Fibroblast of gingiva (primary cell): ENCODE measurements around the gene NBDY.
"Not testable (repeated sequence)": the region's sequence is repeated elsewhere in the genome, so short reads cannot be mapped to it uniquely, and the experiment has no call there.

Experiments
- DNase-seq: peaks from one replicate; pipeline ENCODE4 v3.0.0-alpha.2; 2011; ENCODE audit warnings: low read depth

The NBDY gene

DNA sequence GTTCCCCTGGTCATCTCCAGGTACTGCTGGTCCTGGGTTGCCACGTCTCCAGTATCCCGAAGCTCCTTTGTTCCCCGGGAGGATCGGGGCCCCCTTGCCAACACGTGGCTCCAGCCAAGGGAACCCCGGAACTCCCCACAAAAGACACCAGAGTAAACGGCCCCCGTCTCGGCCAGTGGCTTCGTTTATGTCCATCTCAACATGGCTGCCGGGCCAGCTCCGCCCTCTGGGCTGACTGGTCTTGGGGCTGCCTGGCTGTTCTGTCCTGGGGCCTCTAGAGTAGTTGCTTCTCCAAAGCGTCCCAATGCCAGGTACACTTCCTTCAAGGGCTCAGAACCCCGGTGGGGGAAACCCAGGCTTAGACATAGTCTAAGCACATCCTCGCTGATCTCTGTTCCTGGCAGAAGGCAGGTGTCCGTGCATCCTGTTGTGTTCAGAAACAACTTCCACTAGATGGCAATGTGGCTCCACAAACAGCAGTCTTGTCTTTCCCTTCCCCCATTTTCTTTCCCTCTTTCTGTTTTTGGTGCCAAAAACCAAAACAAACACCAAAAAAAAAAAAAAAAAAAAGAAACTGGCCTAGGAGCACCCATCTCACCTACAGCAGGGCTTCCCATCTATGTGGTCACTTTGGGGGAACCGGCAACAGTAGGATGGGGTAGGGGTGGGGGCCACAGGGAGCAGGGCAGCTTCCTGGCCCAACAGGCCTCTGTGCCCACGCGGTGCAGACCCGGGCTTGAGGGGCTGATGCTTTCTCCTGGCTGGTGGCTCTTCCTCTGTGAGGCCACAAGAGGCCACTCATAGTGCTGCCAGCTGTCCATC is 35.3 kb downstream of the NBDY start:
- DNase-seq: peak; percentile 64

DNA sequence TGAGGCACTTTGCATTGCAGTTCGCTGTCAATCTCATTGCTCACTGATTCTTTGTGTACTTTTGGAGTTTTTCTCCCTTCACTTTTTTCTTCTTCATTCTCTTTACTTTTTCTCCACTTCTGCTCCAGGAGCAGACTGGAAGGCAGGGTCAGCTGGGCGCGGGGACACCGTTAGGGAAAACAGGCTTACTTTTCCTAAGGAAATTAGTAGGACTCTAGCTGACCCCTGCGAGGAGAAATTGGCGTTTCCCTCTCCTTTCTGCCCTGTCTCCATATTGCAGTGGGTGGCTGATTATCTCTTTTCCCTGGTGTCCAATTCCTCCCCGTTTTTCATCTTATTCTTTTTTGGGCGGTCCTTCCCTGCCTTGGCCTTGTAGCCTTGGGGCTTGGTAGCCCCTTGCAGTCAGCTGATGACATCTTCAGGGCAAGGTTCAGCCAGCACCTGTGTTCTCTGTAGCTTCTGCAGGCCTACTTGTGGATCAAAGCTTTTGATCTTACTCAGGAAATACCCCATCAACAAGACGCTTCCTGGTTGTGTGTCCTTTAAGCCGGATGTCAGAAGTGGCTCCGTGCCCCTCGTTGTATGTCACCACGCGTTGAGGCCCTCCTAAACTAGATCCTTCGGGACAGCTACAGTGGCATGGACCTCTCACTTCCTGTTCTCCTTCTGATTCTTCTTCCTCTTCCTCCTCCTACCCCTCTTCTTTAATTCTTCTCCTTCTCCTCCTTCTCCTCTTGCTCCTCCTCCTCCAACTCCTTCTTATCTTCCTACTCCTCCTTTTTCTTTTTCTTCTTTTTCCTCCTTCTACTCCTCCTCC is 36.1 kb downstream of the NBDY start:
- no peak for DNase-seq

DNA sequence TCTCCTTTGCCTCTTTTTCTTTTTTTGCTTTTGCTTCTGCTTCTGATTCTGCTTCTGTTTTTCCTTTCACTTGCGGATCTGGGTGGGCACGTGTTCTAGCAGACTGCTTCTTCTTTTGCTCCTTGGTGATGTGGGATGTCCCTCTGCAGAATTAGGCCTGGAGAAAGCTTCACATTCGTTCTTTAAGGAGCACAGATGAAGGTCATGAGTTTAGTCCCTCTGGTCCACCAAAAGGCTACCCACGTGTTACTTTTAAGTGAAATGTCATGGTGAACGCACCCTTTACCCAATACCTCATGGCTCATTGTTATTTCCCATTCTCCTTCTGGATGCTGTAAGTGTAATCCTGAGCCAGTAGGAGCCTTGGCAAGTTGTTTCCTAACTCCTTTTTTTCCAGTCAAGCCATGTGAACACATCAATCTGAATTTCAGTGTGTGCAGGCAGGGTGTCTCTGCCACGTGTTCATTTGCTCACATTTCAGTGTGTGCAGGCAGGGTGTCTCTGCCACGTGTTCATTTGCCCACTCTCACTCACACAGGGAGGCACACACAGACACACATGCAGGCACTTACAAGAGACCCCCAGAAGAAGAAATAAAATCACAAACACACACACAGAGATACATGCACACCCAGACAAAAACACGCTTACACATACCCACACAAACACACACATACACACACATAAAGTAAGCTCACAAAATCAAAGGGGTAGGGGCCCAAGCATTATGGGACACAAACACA is 36.9 kb downstream of the NBDY start:
- peak; percentile 42 for DNase-seq

DNA sequence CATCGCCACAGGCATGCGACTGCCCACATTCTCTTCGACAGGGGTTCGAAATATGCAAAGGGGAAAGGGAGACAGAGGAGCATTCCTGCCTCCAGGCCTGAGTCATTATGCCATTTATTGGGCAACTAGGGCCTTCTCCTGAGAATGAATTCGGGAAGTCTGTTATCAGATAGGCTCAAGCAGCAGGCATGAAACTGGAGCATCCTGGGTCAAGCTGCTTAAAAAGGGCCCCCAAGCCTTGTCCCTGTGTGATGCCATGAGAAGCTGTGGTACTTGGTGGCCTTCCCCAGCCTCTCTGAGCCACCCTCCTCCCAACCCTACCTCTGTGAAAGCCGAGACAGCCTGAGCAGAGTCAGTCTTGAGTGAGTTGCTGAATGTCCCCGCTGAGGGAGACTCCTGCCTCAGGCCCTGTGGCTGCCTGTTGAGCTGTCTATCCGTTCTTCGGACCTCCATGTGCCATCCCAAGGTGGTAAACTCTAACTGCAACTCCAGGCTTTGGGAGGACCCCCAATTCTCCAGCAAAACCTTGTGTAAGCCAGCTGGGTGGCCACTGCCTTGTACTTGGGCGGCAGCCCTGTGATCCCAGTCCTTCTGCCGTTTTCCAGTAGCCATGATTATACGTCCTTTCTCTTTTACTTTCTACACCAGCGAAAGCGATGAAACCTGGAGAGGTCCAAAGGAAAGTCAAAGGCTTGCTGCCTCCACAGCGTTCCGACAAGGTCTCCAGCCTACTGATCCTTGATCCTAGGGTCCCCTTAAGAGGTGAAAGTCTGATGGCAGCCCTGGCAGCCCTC is 37.7 kb downstream of the NBDY start:
- DNase-seq: peak; percentile 11

DNA sequence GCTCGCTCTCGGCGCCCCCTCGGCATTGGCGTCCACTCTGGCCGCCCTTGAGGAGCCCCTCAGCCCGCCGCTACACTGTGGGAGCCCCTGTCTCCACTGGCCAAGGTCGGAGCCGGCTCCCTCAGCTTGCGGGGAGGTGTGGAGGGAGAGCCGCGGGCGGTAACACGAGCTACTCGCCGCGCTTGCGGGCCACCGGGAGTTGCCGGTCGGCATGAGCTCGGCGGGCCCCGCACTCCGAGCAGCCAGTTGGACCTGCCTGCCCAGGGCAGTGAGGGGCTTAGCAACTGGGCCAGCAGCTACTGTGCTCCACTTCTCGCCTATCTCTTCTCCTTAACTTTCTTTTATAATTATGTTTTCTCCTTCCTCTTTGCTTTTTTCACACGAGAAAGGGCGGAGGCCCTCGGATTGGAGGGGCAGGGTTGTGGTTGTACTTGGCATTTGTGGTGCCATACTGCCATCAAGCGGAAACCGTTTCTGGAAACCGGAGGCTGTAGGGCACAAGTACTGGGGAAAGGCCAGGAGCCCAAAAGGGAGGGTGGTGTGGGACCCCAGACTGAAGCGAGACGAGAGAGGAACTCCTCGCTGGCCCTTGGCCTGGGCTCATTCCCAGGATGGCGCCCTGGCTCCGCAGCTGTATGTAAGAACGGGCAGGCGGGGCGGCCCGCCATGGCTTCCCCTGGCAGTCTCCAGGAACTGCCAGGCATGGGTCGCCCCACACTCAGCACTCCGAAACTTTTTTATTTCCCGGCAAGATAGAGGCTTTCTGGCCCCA is 38.5 kb downstream of the NBDY start:
- not testable (repeated sequence) for DNase-seq

DNA sequence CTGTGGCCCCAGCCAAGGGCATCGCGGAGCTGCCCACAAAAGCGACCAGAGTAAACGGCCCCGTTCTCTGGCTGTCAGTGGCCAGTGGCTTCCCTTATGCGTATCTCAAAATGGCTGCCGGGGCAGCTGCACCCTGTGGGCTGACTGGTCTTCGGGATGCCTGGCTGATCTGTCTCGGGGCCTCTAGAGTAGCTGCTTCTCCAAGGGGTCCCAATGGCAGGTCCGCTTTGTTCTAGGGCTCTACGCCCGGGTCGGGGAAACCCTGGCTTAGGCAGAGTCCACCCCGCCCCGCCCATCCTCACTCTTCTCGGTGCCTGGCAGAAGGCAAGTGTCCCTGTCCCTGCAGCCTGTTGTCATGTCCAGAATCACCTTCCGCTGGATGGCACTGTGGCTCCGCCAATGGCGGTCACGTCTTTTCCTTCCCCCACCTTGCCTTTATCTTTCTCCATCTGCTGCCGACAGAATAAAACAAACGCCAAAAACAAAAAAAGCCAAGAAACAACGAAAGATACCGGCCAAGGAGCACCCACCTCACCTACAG is 39.1 kb downstream of the NBDY start:
- not testable (repeated sequence) for DNase-seq

DNA sequence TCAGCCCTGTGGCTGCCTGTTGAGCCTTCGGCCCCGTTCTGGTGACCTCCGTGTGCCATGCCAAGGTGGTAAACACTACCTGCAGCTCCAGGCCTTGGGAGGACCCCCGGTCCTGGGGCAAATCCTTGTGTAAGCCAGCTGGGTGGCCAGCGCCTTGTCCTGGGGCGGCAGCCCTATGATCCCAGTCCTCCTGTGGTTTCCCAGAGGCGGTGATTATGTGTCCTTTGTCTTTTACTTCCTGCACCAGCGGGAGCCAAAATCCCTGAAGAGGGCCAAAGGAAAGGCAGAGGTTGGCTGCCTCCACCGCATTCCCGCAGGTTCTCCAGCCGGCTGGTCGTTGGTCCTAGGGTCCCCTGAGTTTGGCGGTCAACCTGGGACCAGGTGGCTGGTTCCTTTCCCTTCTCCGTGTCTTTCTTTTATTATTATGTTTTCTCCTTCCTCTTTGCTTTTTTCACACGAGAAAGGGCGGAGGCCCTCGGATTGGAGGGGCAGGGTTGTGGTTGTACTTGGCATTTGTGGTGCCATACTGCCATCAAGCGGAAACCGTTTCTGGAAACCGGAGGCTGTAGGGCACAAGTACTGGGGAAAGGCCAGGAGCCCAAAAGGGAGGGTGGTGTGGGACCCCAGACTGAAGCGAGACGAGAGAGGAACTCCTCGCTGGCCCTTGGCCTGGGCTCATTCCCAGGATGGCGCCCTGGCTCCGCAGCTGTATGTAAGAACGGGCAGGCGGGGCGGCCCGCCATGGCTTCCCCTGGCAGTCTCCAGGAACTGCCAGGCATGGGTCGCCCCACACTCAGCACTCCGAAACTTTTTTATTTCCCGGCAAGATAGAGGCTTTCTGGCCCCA is 43.9 kb downstream of the NBDY start:
- not testable (repeated sequence) for DNase-seq

DNA sequence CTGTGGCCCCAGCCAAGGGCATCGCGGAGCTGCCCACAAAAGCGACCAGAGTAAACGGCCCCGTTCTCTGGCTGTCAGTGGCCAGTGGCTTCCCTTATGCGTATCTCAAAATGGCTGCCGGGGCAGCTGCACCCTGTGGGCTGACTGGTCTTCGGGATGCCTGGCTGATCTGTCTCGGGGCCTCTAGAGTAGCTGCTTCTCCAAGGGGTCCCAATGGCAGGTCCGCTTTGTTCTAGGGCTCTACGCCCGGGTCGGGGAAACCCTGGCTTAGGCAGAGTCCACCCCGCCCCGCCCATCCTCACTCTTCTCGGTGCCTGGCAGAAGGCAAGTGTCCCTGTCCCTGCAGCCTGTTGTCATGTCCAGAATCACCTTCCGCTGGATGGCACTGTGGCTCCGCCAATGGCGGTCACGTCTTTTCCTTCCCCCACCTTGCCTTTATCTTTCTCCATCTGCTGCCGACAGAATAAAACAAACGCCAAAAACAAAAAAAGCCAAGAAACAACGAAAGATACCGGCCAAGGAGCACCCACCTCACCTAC is 44.5 kb downstream of the NBDY start:
- not testable (repeated sequence) for DNase-seq

DNA sequence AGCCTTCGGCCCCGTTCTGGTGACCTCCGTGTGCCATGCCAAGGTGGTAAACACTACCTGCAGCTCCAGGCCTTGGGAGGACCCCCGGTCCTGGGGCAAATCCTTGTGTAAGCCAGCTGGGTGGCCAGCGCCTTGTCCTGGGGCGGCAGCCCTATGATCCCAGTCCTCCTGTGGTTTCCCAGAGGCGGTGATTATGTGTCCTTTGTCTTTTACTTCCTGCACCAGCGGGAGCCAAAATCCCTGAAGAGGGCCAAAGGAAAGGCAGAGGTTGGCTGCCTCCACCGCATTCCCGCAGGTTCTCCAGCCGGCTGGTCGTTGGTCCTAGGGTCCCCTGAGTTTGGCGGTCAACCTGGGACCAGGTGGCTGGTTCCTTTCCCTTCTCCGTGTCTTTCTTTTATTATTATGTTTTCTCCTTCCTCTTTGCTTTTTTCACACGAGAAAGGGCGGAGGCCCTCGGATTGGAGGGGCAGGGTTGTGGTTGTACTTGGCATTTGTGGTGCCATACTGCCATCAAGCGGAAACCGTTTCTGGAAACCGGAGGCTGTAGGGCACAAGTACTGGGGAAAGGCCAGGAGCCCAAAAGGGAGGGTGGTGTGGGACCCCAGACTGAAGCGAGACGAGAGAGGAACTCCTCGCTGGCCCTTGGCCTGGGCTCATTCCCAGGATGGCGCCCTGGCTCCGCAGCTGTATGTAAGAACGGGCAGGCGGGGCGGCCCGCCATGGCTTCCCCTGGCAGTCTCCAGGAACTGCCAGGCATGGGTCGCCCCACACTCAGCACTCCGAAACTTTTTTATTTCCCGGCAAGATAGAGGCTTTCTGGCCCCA is 49.3 kb downstream of the NBDY start:
- DNase-seq: not testable (repeated sequence)

DNA sequence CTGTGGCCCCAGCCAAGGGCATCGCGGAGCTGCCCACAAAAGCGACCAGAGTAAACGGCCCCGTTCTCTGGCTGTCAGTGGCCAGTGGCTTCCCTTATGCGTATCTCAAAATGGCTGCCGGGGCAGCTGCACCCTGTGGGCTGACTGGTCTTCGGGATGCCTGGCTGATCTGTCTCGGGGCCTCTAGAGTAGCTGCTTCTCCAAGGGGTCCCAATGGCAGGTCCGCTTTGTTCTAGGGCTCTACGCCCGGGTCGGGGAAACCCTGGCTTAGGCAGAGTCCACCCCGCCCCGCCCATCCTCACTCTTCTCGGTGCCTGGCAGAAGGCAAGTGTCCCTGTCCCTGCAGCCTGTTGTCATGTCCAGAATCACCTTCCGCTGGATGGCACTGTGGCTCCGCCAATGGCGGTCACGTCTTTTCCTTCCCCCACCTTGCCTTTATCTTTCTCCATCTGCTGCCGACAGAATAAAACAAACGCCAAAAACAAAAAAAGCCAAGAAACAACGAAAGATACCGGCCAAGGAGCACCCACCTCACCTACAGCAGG is 50.0 kb downstream of the NBDY start:
- DNase-seq: not testable (repeated sequence)

DNA sequence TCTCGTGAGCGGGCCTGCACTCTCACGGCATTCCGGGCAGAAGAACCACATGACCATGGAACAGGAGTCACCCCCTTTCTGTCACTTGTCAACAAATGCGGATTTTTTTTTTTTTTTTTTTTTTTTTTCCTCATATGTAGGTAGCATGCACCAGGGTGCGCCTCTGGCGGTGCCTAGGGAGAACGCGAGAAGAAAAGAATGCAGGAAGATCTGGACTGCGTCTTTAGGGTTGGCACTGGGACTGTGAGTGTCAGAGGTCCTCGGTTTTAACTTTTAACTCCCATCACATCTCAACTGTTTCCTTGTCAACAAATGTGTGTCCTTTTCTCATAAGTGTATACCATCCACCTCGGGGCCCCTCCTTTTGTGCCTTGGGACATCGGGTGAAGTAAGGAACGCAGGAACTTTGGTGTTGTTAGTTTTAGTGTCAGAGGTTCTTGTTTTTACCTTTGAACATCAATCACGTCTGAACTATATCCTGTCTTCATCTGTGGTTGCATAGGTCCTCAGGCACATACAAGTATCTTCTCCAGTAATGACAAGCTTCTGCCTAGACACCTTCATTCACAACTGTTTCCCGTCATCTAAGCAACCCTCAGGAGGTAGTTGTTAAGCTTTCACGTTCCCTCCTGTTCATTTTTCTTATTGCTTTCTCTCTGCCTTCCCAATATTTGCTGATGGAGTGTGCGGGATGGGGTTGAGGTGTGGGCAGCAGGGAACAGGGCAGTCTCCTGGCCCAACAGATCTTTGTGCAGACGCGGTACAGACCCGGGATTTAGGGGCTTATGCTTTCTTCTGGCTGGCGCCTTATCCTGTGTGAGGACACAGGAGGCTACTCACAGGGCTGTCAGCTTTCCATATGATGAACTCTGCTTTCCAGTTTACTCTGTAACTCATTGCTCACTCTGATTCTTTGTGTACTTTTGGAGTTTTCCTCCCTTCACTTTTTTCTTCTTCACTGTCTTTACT is 51.9 kb downstream of the NBDY start:
- DNase-seq: not testable (repeated sequence)

DNA sequence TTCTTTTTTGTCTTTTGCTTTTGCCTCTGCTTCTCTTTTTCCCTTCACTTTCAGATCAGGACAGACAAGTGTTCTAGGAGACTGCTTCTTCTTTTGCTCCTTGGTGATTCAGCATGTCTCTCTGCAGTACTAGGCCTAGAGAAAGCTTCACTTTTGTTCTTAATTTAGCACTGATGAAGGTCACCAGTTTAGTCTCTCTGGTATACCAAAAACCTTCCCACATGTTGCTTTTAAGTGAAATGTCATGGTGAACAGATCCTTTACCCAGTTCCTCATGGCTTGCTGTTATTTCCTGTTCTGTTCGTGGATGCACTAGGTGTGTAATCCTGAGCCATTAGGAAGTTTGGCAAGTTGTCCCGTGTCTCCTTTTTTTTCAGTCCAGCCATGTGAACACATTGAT is 53.3 kb downstream of the NBDY start:
- no peak for DNase-seq

DNA sequence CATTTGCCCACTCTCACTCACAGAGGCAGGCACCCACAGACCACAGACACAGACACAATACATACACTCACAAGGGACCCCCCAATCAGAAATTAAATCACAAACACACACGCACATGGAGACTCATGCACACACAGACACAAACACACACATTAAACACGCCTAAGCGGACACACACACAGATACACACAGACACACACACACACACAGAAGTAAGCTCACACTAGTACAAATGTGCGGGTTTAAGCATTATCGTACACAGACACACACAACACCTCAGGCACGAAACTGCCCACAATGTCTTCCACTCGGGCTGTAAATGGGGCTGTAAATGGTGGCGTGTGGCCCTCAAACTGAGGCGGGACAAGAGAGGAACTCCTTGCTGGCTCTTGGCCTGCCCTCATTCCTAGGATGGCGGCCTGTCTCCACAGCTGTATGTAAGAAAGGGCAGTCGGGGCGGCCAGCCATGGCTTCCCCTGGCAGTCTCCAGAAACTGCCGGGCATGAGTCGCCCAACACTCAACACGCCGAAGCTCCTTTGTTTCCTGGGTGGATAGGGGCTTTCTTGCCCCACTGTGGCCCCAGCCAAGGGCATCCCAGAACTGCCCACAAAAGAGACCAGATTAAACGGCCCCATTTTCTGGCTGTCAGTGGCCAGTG is 53.9 kb downstream of the NBDY start:
- DNase-seq: no peak

DNA sequence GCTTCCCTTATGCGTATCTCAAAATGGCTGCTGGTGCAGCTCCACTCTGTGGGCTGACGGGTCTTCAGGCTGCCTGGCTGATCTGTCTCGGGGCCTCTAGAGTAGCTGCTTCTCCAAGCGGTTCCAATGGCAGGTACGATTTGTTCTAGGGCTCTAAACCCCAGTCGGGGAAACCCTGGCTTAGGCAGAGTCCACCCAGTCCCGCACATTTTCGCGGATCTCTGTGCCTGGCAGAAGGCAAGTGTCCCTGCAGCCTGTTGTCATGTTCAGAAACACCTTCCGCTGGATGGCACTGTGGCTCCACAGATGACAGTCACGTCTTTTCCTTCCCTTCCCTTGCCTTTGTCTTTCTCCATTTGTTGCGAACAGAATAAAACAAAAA is 54.4 kb downstream of the NBDY start:
- DNase-seq: no peak

DNA sequence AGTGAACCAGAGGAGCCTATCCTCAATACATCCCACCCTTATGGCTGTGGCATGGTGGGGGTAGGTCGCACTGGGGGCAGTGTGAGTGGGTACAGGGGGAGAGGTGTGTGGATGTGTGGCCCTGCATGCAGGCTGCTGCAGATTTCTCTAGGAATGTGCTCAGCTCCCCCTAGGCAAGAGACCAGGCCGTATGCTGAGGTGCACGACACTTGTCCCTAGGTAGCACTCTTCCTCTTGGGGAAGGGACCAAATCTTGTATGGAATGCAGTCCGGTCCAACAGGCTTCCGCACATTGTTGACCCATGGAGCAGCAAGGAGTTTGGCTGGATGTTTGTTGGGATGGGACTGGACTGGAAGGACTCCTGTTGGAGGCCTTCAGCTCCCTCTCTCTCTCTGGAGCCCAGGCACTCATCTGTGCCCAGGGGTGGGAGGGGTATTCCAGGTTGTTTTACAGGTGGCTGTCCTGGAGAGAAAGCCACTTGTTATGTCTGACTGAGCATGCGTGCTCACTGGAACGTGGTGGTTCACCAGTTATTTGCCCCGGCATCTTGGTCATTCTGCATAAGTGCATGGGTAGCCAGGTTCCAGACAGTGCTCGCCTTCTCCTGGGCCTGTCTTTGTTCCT is 55.1 kb downstream of the NBDY start:
- DNase-seq: no peak

DNA sequence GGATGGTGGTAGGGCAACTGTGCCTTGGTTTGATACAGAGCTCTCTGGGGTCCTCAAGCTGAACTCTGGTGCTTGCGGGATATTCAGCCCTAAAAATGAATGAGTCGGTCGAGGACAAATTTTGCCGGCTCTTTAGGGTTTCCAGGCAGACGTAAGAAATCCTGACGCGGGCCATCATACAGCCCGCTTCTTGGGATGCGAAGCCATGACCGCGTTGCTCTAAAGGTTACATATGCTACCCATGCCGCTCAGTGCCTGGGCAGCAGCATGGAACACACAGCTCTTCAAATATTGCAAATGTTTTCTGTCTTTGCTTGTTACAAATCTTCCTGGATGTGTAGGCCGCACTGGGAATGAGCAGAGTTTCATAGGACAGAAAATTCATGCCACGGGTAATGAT is 55.6 kb downstream of the NBDY start:
- no peak for DNase-seq
